Liver (tissue), 9 donors: ENCODE data around the gene AJUBA. TPM values are rescaled to one million over a fixed set of nuclear protein-coding genes. Genes with fewer than 3 reads are reported as not detected.

ENCODE experiments used
- DNase-seq: peaks from one replicate; pipeline ENCODE4 v3.0.0-alpha.2; 2017; ENCODE audit warnings: low spot score
- H3K27ac ChIP-seq, 2 donors: one replicate each; pipeline ENCODE4 v1.7.0; 2013; ENCODE audit warnings: inconsistent platforms in 2 of 2, low read length in 2 of 2, control low read depth in 1 of 2, low read depth in 1 of 2, mild to moderate bottlenecking in 1 of 2
- H3K27me3 ChIP-seq, 4 donors: one replicate each; pipeline versions ENCODE4 v1.6.1 to v1.7.0; 2013; ENCODE audit warnings: low read length in 3 of 4, inconsistent platforms in 1 of 4, mild to moderate bottlenecking in 1 of 4, moderate library complexity in 1 of 4; ENCODE audit not compliant: control insufficient read depth in 4 of 4, insufficient read depth in 4 of 4
- H3K36me3 ChIP-seq, 4 donors: one replicate each; pipeline versions ENCODE4 v1.6.1 to v1.7.0; 2013; ENCODE audit warnings: low read length in 3 of 4, mild to moderate bottlenecking in 3 of 4, low read depth in 1 of 4, moderate library complexity in 1 of 4; ENCODE audit not compliant: control insufficient read depth in 4 of 4, insufficient read depth in 3 of 4
- H3K4me1 ChIP-seq, 4 donors: one replicate each; pipeline versions ENCODE4 v1.6.1 to v1.7.0; 2013; ENCODE audit warnings: low read length in 3 of 4, mild to moderate bottlenecking in 3 of 4, moderate library complexity in 1 of 4; ENCODE audit not compliant: control insufficient read depth in 4 of 4, insufficient read depth in 4 of 4
- H3K4me3 ChIP-seq, 3 donors: one replicate each; pipeline versions ENCODE4 v1.6.1 to v1.7.0; 2013; ENCODE audit warnings: low read length in 3 of 3, control low read depth in 1 of 3, low read depth in 1 of 3, mild to moderate bottlenecking in 1 of 3
- H3K9ac ChIP-seq, 2 donors: one replicate each; pipeline ENCODE4 v1.7.0; 2013; ENCODE audit warnings: low read length in 2 of 2, mild to moderate bottlenecking in 2 of 2, moderate library complexity in 2 of 2, control low read depth in 1 of 2, low read depth in 1 of 2
- H3K9me3 ChIP-seq, 4 donors: one replicate each; pipeline versions ENCODE4 v1.6.1 to v1.7.0; 2013; ENCODE audit warnings: low read length in 3 of 4; ENCODE audit not compliant: control insufficient read depth in 4 of 4
- ATF3 ChIP-seq: IDR thresholded peaks from 2 replicates; pipeline ENCODE4 v1.6.1; 2016; ENCODE audit warnings: antibody characterized with exemption
- EGR1 ChIP-seq, 2 donors: IDR thresholded peaks; 2 replicates each; pipeline ENCODE4 v1.6.1; 2016 to 2018; ENCODE audit warnings: antibody characterized with exemption in 2 of 2, low read depth in 2 of 2
- FOXA1 ChIP-seq: IDR thresholded peaks from 2 replicates; pipeline ENCODE4 v1.6.1; 2016; ENCODE audit warnings: antibody characterized with exemption
- FOXA2 ChIP-seq: IDR thresholded peaks from 2 replicates; pipeline ENCODE4 v1.6.1; 2016; ENCODE audit warnings: antibody characterized with exemption
- GABPA ChIP-seq, 2 donors: IDR thresholded peaks in 1 of 2; conservative IDR thresholded peaks in 1 of 2; 2 replicates each; pipeline ENCODE4 v1.6.1; 2016; ENCODE audit warnings: antibody characterized with exemption in 2 of 2, mild to moderate bottlenecking in 1 of 2, moderate library complexity in 1 of 2
- HNF4A ChIP-seq, 2 donors: conservative IDR thresholded peaks; 2 replicates each; pipeline ENCODE4 v1.6.1; 2016; ENCODE audit warnings: antibody characterized with exemption in 2 of 2, mild to moderate bottlenecking in 2 of 2
- HNF4G ChIP-seq: IDR thresholded peaks from 2 replicates; pipeline ENCODE4 v1.6.1; 2016; ENCODE audit warnings: antibody characterized with exemption
- JUND ChIP-seq, 2 donors: IDR thresholded peaks; 2 replicates each; pipeline ENCODE4 v1.6.1; 2016; ENCODE audit warnings: antibody characterized with exemption in 2 of 2
- MAX ChIP-seq: IDR thresholded peaks from 2 replicates; pipeline ENCODE4 v1.6.1; 2016; ENCODE audit warnings: antibody characterized with exemption
- NR2F2 ChIP-seq: IDR thresholded peaks from 2 replicates; pipeline ENCODE4 v1.6.1; 2016; ENCODE audit warnings: antibody characterized with exemption
- RAD21 ChIP-seq, 2 donors: IDR thresholded peaks; 2 replicates each; pipeline ENCODE4 v1.6.1; 2016; ENCODE audit warnings: antibody characterized with exemption in 2 of 2, mild to moderate bottlenecking in 2 of 2
- REST ChIP-seq: IDR thresholded peaks from 2 replicates; pipeline ENCODE4 v1.6.1; 2016; ENCODE audit warnings: antibody characterized with exemption, mild to moderate bottlenecking
- RXRA ChIP-seq, 2 donors: IDR thresholded peaks; 2 replicates each; pipeline ENCODE4 v1.6.1; 2017 to 2018; ENCODE audit warnings: antibody characterized with exemption in 2 of 2, mild to moderate bottlenecking in 1 of 2
- SP1 ChIP-seq: IDR thresholded peaks from 2 replicates; pipeline ENCODE4 v1.6.1; 2018; ENCODE audit warnings: antibody characterized with exemption, mild to moderate bottlenecking
- TAF1 ChIP-seq: conservative IDR thresholded peaks from 2 replicates; pipeline ENCODE4 v1.6.1; 2016; ENCODE audit warnings: antibody characterized with exemption, mild to moderate bottlenecking
- YY1 ChIP-seq: IDR thresholded peaks from 2 replicates; pipeline ENCODE4 v1.6.1; 2016; ENCODE audit warnings: antibody characterized with exemption, mild to moderate bottlenecking
- WGBS: extraction: QIAGEN DNeasy Blood & Tissue Kit; methylation state at CpG from one replicate; pipeline ENCODE4 v1.1.7; 2013; 5-methylcytosine and 5-hydroxymethylcytosine counted together
- polyA plus RNA-seq, 2 donors: library from polyadenylated mRNA; stranded (reverse) in 1 of 2; unstranded in 1 of 2; fragments of 200-250 nt in 1 of 2; fragments of >200 nt in 1 of 2; fragmentation: Nextera tagmentation in 1 of 2; extraction: Ambion mirVana in 1 of 2; gene quantifications; one replicate each; pipeline versions ENCODE4 v1.2.1 to v1.2.3, GENCODE V29; 2013 to 2015
- total RNA-seq, 2 donors: library from RNA; depleted of rRNA; stranded (reverse); fragments of >200 nt; gene quantifications; one replicate each; pipeline ENCODE4 v1.2.3, GENCODE V29; 2014
- TF ChIP-seq, protein P1 (sequence below): fragments of 150-350 bp; IDR thresholded peaks from 2 replicates; pipeline ENCODE4 v1.5.1; 2017; ENCODE audit warnings: improper control_type of control experiment, low read depth, low read length; ENCODE audit not compliant: missing input control
- TF ChIP-seq, protein P2 (sequence below): IDR thresholded peaks from 2 replicates; pipeline ENCODE4 v1.6.1; 2016; ENCODE audit warnings: antibody characterized with exemption
- donor health status: healthy.
- donor health status: healthy.
- donor health status: healthy.
- donor health status: healthy.
- donor health status: healthy.

The AJUBA gene
- total and polyA plus RNA-seq, 4 donors: 15.5 to 34.9 (median 19.6) TPM

- Histone ChIP-seq H3K36me3 (peaks cover 0 to 5% (median under 1%) of the 10 kb centered on the region in 4 donors), H3K9me3 (no peaks in the 10 kb centered on the region), H3K4me3 (no peak overlapping the region), H3K27ac (peak overlapping the region; percentile 84 to 85), H3K9ac (peak overlapping the region in 1 of 2 donors; percentile 59), H3K4me1 (peaks cover 16 to 83% (median 66%) of the 10 kb centered on the region in 4 donors), H3K27me3 (no peaks in the 10 kb centered on the region)
- no peak for DNase-seq
- TF ChIP-seq ATF3 (no peak), GABPA (IDR thresholded peaks at IDR 0.05 in 1 of 2, conservative IDR thresholded peaks at IDR 0.05 in 1 of 2) (no peak)
Observed at GRCh38 chr14:22977434-22977683, 5.0 kb downstream of the AJUBA start.

GRCh38 chr14:22976620-22977433, 5.5 kb downstream of the AJUBA start:
- 17% methylated on average over 6 of the region's 6 CpGs for WGBS
- peak overlapping the region; percentile 21 to 33 (median 24) for H3K4me3 ChIP-seq
- peak overlapping the region; percentile 59 to 64 for H3K9ac ChIP-seq
- peaks cover 0 to 9% (median 2%) of the 10 kb centered on the region in 4 donors for H3K36me3 ChIP-seq
- H3K4me1 ChIP-seq: peaks cover 16 to 78% (median 65%) of the 10 kb centered on the region in 4 donors
- TF ChIP-seq MAX (peak; percentile 86), REST (peak; percentile 51), TAF1 (peak; percentile 2), RAD21 (IDR thresholded peaks at IDR 0.05) (peak; percentile 11 to 26), HNF4G (peak; percentile 95), FOXA2 (peak; percentile 51), EGR1 (IDR thresholded peaks at IDR 0.05; ENCODE audit: low read depth in 2 of 2) (peak in 1 of 2 donors; percentile 65), SP1 (peak; percentile 97), JUND (IDR thresholded peaks at IDR 0.05) (peak; percentile 89), ATF3 (peak; percentile 90), RXRA (IDR thresholded peaks at IDR 0.05) (peak; percentile 98 to 99), GABPA (IDR thresholded peaks at IDR 0.05 in 1 of 2, conservative IDR thresholded peaks at IDR 0.05 in 1 of 2) (no peak), FOXA1 (no peak), YY1 (peak; percentile 60), NR2F2 (peak; percentile 54), HNF4A (conservative IDR thresholded peaks at IDR 0.05) (peak; percentile 95 to 97)
- TF ChIP-seq, protein P1, sequence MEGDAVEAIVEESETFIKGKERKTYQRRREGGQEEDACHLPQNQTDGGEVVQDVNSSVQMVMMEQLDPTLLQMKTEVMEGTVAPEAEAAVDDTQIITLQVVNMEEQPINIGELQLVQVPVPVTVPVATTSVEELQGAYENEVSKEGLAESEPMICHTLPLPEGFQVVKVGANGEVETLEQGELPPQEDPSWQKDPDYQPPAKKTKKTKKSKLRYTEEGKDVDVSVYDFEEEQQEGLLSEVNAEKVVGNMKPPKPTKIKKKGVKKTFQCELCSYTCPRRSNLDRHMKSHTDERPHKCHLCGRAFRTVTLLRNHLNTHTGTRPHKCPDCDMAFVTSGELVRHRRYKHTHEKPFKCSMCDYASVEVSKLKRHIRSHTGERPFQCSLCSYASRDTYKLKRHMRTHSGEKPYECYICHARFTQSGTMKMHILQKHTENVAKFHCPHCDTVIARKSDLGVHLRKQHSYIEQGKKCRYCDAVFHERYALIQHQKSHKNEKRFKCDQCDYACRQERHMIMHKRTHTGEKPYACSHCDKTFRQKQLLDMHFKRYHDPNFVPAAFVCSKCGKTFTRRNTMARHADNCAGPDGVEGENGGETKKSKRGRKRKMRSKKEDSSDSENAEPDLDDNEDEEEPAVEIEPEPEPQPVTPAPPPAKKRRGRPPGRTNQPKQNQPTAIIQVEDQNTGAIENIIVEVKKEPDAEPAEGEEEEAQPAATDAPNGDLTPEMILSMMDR: no peak
- TF ChIP-seq, protein P2, sequence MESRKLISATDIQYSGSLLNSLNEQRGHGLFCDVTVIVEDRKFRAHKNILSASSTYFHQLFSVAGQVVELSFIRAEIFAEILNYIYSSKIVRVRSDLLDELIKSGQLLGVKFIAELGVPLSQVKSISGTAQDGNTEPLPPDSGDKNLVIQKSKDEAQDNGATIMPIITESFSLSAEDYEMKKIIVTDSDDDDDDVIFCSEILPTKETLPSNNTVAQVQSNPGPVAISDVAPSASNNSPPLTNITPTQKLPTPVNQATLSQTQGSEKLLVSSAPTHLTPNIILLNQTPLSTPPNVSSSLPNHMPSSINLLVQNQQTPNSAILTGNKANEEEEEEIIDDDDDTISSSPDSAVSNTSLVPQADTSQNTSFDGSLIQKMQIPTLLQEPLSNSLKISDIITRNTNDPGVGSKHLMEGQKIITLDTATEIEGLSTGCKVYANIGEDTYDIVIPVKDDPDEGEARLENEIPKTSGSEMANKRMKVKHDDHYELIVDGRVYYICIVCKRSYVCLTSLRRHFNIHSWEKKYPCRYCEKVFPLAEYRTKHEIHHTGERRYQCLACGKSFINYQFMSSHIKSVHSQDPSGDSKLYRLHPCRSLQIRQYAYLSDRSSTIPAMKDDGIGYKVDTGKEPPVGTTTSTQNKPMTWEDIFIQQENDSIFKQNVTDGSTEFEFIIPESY: peak; percentile 70
- H3K27me3 ChIP-seq: no peaks in the 10 kb centered on the region
- DNase-seq: no peak
- H3K9me3 ChIP-seq: no peaks in the 10 kb centered on the region
- peak overlapping the region; percentile 84 to 85 for H3K27ac ChIP-seq
